Measurements from ENCODE around the gene GTF2F1.
"Not testable (repeated sequence)": the region's sequence is repeated elsewhere in the genome, so short reads cannot be mapped to it uniquely, and the experiment has no call there.

Gene GTF2F1

GRCh38 chr19:6417713-6418561, 25.0 kb upstream of the GTF2F1 start:
- no peak for DNase-seq (ENCODE audit: low read depth)

- DNase-seq (ENCODE audit: low read depth) = no peak
Observed at GRCh38 chr19:6416658-6417405, 23.9 kb upstream of the GTF2F1 start.

- no peak for DNase-seq (ENCODE audit: low read depth)
Observed at GRCh38 chr19:6415591-6416190, 22.7 kb upstream of the GTF2F1 start.

- no peak for DNase-seq (ENCODE audit: low read depth)
Observed at GRCh38 chr19:6414793-6415590, 22.0 kb upstream of the GTF2F1 start.

- no peak for DNase-seq (ENCODE audit: low read depth)
Observed at GRCh38 chr19:6413721-6414643, 21.0 kb upstream of the GTF2F1 start.

GRCh38 chr19:6413291-6413690, 20.3 kb upstream of the GTF2F1 start:
- no peak for DNase-seq (ENCODE audit: low read depth)

GRCh38 chr19:6412447-6413091, 19.6 kb upstream of the GTF2F1 start:
- no peak for DNase-seq (ENCODE audit: low read depth)

GRCh38 chr19:6412061-6412446, 19.1 kb upstream of the GTF2F1 start:
- DNase-seq (ENCODE audit: low read depth) = no peak

GRCh38 chr19:6409346-6409745, 16.4 kb upstream of the GTF2F1 start:
- no peak for DNase-seq (ENCODE audit: low read depth)

GRCh38 chr19:6406401-6406800, 13.4 kb upstream of the GTF2F1 start:
- no peak for DNase-seq (ENCODE audit: low read depth)

GRCh38 chr19:6402837-6403608, 10.1 kb upstream of the GTF2F1 start:
- DNase-seq (ENCODE audit: low read depth) = no peak

- DNase-seq (ENCODE audit: low read depth) = no peak
Observed at GRCh38 chr19:6402058-6402457, 9.1 kb upstream of the GTF2F1 start.

GRCh38 chr19:6400062-6400944, 7.3 kb upstream of the GTF2F1 start:
- not testable (repeated sequence) for DNase-seq (ENCODE audit: low read depth)

- no peak for DNase-seq (ENCODE audit: low read depth)
Observed at GRCh38 chr19:6396305-6396704, 3.3 kb upstream of the GTF2F1 start.

- no peak for DNase-seq (ENCODE audit: low read depth)
Observed at GRCh38 chr19:6394831-6395230, 1.9 kb upstream of the GTF2F1 start.

GRCh38 chr19:6393983-6394412, 1.0 kb upstream of the GTF2F1 start:
- DNase-seq (ENCODE audit: low read depth) = peak; percentile 53

GRCh38 chr19:6392221-6393073, 517 bp downstream of the GTF2F1 start:
- no peak for DNase-seq (ENCODE audit: low read depth)

- DNase-seq (ENCODE audit: low read depth) = no peak
Observed at GRCh38 chr19:6387372-6387771, 5.6 kb downstream of the GTF2F1 start.
